Measurements from ENCODE around the gene ATG13.

ATG13 gene

DNA sequence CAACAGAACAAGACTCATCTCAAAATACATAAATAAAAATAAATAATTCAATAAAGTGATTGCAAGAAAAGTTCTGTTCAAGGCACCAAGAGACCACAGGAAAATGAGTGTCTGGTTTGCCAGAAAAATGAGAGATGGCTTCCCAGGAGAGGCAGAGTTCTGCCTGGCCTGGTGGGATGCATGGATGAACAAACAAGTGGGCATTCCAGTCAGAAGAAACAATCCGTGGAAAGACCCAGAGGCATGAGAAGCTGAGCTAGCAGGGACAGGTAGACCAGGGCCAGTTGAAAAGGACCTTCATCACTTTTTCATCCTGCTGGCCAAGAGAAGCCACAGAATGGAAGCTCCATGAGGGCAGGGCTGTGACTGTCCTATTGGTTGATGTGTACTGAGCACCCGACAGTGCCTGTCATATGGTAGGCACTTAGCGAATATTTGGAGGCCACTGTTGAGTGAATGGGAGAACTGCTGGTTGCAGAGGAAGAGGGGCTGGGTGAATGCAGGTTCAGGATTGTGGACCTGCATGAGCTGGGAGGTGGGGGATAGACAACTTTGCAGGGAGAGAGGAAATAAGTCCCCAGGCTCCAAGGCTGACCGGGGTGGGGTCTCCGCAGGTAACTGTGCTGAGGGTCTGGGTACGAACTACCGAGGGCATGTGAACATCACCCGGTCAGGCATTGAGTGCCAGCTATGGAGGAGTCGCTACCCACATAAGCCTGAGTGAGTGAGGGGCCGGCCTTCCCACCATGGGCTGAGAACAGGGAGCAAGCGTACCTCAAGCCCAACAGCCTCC, 105.4 kb downstream of the ATG13 start:
- no peak overlapping the region for H3K9ac ChIP-seq (ENCODE audit: low read length)
- H3K4me3 ChIP-seq (ENCODE audit: low read length) = no peak overlapping the region
- H2AFZ ChIP-seq (ENCODE audit: low read depth, low read length) = no peak overlapping the region
- no peaks in the 10 kb centered on the region for H3K79me2 ChIP-seq (ENCODE audit: low read length)
- H3K27me3 ChIP-seq (ENCODE audit: low read depth, low read length) = no peaks in the 10 kb centered on the region
- no peaks in the 10 kb centered on the region for H3K36me3 ChIP-seq (replicated peaks; ENCODE audit: low read depth, low read length)
- H3K9me3 ChIP-seq (ENCODE audit: insufficient read depth, low read length) = no peaks in the 10 kb centered on the region
- no peak overlapping the region for H3K27ac ChIP-seq (ENCODE audit: low read length)
- no peaks in the 10 kb centered on the region for H3K4me1 ChIP-seq (ENCODE audit: low read length)
- H4K20me1 ChIP-seq (ENCODE audit: insufficient read depth, low read length) = no peaks in the 10 kb centered on the region
- no peak for TF ChIP-seq EZH2phosphoT487 (IDR thresholded peaks at IDR 0.05; ENCODE audit: low read depth)
- TF ChIP-seq, protein P1, sequence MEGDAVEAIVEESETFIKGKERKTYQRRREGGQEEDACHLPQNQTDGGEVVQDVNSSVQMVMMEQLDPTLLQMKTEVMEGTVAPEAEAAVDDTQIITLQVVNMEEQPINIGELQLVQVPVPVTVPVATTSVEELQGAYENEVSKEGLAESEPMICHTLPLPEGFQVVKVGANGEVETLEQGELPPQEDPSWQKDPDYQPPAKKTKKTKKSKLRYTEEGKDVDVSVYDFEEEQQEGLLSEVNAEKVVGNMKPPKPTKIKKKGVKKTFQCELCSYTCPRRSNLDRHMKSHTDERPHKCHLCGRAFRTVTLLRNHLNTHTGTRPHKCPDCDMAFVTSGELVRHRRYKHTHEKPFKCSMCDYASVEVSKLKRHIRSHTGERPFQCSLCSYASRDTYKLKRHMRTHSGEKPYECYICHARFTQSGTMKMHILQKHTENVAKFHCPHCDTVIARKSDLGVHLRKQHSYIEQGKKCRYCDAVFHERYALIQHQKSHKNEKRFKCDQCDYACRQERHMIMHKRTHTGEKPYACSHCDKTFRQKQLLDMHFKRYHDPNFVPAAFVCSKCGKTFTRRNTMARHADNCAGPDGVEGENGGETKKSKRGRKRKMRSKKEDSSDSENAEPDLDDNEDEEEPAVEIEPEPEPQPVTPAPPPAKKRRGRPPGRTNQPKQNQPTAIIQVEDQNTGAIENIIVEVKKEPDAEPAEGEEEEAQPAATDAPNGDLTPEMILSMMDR (IDR thresholded peaks at IDR 0.05; ENCODE audit: low read depth, low read length) = no peak
- no peak overlapping the region for H3K4me2 ChIP-seq (ENCODE audit: low read length)

DNA sequence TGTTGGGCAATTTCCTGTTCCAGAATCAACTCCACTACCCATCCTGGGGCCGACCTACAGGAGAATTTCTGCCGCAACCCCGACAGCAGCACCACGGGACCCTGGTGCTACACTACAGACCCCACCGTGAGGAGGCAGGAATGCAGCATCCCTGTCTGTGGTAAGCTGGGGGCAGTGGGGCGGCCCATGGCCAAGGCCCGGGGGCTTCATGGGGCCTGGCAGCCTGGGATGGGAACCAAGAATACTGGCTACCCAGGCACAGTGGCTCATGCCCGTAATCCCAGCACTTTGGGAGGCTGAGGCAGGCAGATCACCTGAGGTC, 106.0 kb downstream of the ATG13 start:
- Histone ChIP-seq H3K79me2 (ENCODE audit: low read length) (no peaks in the 10 kb centered on the region), H2AFZ (ENCODE audit: low read depth, low read length) (no peak overlapping the region), H4K20me1 (ENCODE audit: insufficient read depth, low read length) (no peaks in the 10 kb centered on the region), H3K36me3 (replicated peaks; ENCODE audit: low read depth, low read length) (no peaks in the 10 kb centered on the region), H3K4me3 (ENCODE audit: low read length) (no peak overlapping the region), H3K9me3 (ENCODE audit: insufficient read depth, low read length) (no peaks in the 10 kb centered on the region), H3K4me1 (ENCODE audit: low read length) (no peaks in the 10 kb centered on the region), H3K27me3 (ENCODE audit: low read depth, low read length) (no peaks in the 10 kb centered on the region), H3K4me2 (ENCODE audit: low read length) (no peak overlapping the region), H3K27ac (ENCODE audit: low read length) (no peak overlapping the region), H3K9ac (ENCODE audit: low read length) (no peak overlapping the region)
- TF ChIP-seq, protein P1 (IDR thresholded peaks at IDR 0.05; ENCODE audit: low read depth, low read length) = no peak
- TF ChIP-seq EZH2phosphoT487 (IDR thresholded peaks at IDR 0.05; ENCODE audit: low read depth) = no peak

DNA sequence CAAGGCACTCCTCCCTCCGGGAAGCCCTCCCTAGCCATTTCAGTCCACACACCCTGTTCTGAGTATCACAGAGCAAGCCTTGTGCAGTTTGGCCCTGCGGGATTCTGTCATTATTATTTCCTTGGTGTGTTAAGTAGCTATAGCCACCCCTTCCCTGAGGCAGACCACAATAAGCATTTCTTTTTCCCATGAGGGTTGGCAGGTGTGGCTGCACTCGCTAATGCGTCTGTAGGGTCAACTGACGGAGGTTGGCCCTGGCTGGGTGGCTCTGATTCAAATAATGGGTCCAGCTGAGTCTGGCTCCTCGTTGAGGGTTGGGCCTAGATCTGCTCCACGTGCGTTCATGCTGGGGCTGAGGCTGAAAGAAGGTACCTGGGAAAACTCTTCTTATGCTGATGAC, 106.7 kb downstream of the ATG13 start:
- H3K36me3 ChIP-seq (replicated peaks; ENCODE audit: low read depth, low read length) = no peaks in the 10 kb centered on the region
- no peaks in the 10 kb centered on the region for H3K27me3 ChIP-seq (ENCODE audit: low read depth, low read length)
- TF ChIP-seq EZH2phosphoT487 (IDR thresholded peaks at IDR 0.05; ENCODE audit: low read depth) = no peak
- TF ChIP-seq, protein P1 (IDR thresholded peaks at IDR 0.05; ENCODE audit: low read depth, low read length) = no peak
- no peak overlapping the region for H3K9ac ChIP-seq (ENCODE audit: low read length)
- H3K9me3 ChIP-seq (ENCODE audit: insufficient read depth, low read length) = no peaks in the 10 kb centered on the region
- no peaks in the 10 kb centered on the region for H4K20me1 ChIP-seq (ENCODE audit: insufficient read depth, low read length)
- H3K27ac ChIP-seq (ENCODE audit: low read length) = no peak overlapping the region
- H3K79me2 ChIP-seq (ENCODE audit: low read length) = no peaks in the 10 kb centered on the region
- H3K4me2 ChIP-seq (ENCODE audit: low read length) = no peak overlapping the region
- no peak overlapping the region for H3K4me3 ChIP-seq (ENCODE audit: low read length)
- H3K4me1 ChIP-seq (ENCODE audit: low read length) = no peaks in the 10 kb centered on the region
- no peak overlapping the region for H2AFZ ChIP-seq (ENCODE audit: low read depth, low read length)

Measured in OCI-LY3 (cell line).